ENCODE results near the gene EPHA4.

EPHA4 gene

GRCh38 chr2:221451862-221452788, 120.0 kb downstream of the EPHA4 start:
- DNase-seq (ENCODE audit: insufficient read length, low spot score) (no peak), FAIRE-seq (no peak)
- no peak for TF ChIP-seq POLR2A (IDR thresholded peaks at IDR 0.05; ENCODE audit: low read depth, low read length)

- FAIRE-seq: no peak
- DNase-seq (ENCODE audit: insufficient read length, low spot score): no peak
- no peak for TF ChIP-seq POLR2A (IDR thresholded peaks at IDR 0.05; ENCODE audit: low read depth, low read length)
Measured at GRCh38 chr2:221450280-221450679, 121.8 kb downstream of the EPHA4 start.

- DNase-seq (ENCODE audit: insufficient read length, low spot score): no peak
- no peak for TF ChIP-seq POLR2A (IDR thresholded peaks at IDR 0.05; ENCODE audit: low read depth, low read length)
- FAIRE-seq: no peak
Measured at GRCh38 chr2:221449406-221449805, 122.7 kb downstream of the EPHA4 start.

GRCh38 chr2:221448844-221449390, 123.2 kb downstream of the EPHA4 start:
- TF ChIP-seq POLR2A (IDR thresholded peaks at IDR 0.05; ENCODE audit: low read depth, low read length): no peak
- no peak for DNase-seq (ENCODE audit: insufficient read length, low spot score)

GRCh38 chr2:221448057-221448843, 123.9 kb downstream of the EPHA4 start:
- TF ChIP-seq POLR2A (IDR thresholded peaks at IDR 0.05; ENCODE audit: low read depth, low read length): no peak
- FAIRE-seq: no peak
- no peak for DNase-seq (ENCODE audit: insufficient read length, low spot score)

More at GRCh38 chr2:221448844-221449390, 123.2 kb downstream of the EPHA4 start:
- no peak for FAIRE-seq

GRCh38 chr2:221447310-221447709, 124.8 kb downstream of the EPHA4 start:
- DNase-seq (ENCODE audit: insufficient read length, low spot score) (peak; percentile 11), FAIRE-seq (peak; percentile 83)
- TF ChIP-seq POLR2A (IDR thresholded peaks at IDR 0.05; ENCODE audit: low read depth, low read length): no peak

- no peak for TF ChIP-seq POLR2A (IDR thresholded peaks at IDR 0.05; ENCODE audit: low read depth, low read length)
- DNase-seq (ENCODE audit: insufficient read length, low spot score) (no peak), FAIRE-seq (no peak)
Measured at GRCh38 chr2:221446140-221446539, 126.0 kb downstream of the EPHA4 start.

GRCh38 chr2:221444106-221444505, 128.0 kb downstream of the EPHA4 start:
- FAIRE-seq (peak; percentile 83), DNase-seq (ENCODE audit: insufficient read length, low spot score) (peak; percentile 20)
- TF ChIP-seq POLR2A (IDR thresholded peaks at IDR 0.05; ENCODE audit: low read depth, low read length): no peak

GRCh38 chr2:221443645-221444044, 128.5 kb downstream of the EPHA4 start:
- FAIRE-seq (no peak), DNase-seq (ENCODE audit: insufficient read length, low spot score) (no peak)
- no peak for TF ChIP-seq POLR2A (IDR thresholded peaks at IDR 0.05; ENCODE audit: low read depth, low read length)

GRCh38 chr2:221442128-221442527, 130.0 kb downstream of the EPHA4 start:
- no peak for FAIRE-seq

GRCh38 chr2:221439761-221440479, 132.2 kb downstream of the EPHA4 start:
- DNase-seq (ENCODE audit: insufficient read length, low spot score): no peak
- no peak for FAIRE-seq
- TF ChIP-seq POLR2A (IDR thresholded peaks at IDR 0.05; ENCODE audit: low read depth, low read length): no peak

More at GRCh38 chr2:221442128-221442527, 130.0 kb downstream of the EPHA4 start:
- TF ChIP-seq POLR2A (IDR thresholded peaks at IDR 0.05; ENCODE audit: low read depth, low read length): no peak
- no peak for DNase-seq (ENCODE audit: insufficient read length, low spot score)

- DNase-seq (ENCODE audit: insufficient read length, low spot score) (no peak), FAIRE-seq (no peak)
- TF ChIP-seq POLR2A (IDR thresholded peaks at IDR 0.05; ENCODE audit: low read depth, low read length): no peak
Measured at GRCh38 chr2:221437056-221437455, 135.0 kb downstream of the EPHA4 start.

- no peak for TF ChIP-seq POLR2A (IDR thresholded peaks at IDR 0.05; ENCODE audit: low read depth, low read length)
- no peak for FAIRE-seq
- no peak for DNase-seq (ENCODE audit: insufficient read length, low spot score)
Measured at GRCh38 chr2:221435171-221435570, 136.9 kb downstream of the EPHA4 start.
